ENCODE measurements around the gene NPEPPS. TPM values are rescaled to one million over a fixed set of nuclear protein-coding genes. Genes with fewer than 3 reads are reported as not detected.

The NPEPPS gene
- total and polyA plus RNA-seq, 2 of the 8 experiments (the other 6 are each of a cell fraction or from before 2014, with no cell fraction given), result 53.6 to 118 TPM

DNA sequence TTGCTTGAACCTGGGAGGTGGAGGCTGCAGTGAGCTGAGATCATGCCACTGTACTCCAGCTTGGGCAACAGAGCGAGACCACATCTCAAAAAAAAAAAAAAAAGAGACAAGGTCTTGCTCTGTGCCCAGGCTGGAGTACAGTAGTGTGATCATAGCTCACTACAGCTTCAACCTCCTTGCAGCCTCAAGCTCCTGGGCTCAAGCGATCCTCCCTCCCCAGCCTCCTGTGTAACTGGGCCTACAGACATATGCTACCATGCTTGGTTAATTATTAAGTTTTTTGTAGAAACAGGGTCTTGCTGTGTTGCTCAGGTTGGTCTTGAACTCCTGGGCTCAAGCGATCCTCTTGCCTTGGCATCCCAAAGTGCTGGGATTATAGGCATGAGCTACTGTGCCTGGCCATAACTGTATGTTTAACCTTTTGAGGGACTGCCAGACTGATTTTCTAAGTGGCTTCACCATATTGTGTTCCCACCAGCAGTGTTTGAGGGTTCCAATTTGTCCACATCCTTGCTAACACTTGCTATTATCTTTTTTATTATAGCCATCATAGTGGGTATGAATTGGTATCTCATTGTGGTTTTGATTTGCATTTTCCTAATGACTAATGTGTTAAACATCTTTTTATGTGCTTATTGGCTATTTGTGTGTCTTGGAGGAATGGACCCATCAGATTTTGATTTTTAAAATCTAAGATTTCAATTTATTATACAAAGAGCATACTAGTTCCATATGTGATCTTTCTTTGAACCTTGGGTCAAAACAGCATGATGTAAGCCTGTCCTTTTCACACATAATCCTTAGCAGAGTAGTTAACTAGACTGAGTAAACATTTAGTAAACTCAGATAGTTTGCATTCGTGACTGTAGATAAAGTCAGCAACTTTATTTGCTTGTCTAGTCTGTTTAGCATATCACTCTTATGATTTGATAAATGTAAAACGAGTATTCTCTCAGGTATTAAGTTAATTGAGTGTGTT lies 80.8 kb downstream of the NPEPPS start (continued):
- TF ChIP-seq, protein P1, sequence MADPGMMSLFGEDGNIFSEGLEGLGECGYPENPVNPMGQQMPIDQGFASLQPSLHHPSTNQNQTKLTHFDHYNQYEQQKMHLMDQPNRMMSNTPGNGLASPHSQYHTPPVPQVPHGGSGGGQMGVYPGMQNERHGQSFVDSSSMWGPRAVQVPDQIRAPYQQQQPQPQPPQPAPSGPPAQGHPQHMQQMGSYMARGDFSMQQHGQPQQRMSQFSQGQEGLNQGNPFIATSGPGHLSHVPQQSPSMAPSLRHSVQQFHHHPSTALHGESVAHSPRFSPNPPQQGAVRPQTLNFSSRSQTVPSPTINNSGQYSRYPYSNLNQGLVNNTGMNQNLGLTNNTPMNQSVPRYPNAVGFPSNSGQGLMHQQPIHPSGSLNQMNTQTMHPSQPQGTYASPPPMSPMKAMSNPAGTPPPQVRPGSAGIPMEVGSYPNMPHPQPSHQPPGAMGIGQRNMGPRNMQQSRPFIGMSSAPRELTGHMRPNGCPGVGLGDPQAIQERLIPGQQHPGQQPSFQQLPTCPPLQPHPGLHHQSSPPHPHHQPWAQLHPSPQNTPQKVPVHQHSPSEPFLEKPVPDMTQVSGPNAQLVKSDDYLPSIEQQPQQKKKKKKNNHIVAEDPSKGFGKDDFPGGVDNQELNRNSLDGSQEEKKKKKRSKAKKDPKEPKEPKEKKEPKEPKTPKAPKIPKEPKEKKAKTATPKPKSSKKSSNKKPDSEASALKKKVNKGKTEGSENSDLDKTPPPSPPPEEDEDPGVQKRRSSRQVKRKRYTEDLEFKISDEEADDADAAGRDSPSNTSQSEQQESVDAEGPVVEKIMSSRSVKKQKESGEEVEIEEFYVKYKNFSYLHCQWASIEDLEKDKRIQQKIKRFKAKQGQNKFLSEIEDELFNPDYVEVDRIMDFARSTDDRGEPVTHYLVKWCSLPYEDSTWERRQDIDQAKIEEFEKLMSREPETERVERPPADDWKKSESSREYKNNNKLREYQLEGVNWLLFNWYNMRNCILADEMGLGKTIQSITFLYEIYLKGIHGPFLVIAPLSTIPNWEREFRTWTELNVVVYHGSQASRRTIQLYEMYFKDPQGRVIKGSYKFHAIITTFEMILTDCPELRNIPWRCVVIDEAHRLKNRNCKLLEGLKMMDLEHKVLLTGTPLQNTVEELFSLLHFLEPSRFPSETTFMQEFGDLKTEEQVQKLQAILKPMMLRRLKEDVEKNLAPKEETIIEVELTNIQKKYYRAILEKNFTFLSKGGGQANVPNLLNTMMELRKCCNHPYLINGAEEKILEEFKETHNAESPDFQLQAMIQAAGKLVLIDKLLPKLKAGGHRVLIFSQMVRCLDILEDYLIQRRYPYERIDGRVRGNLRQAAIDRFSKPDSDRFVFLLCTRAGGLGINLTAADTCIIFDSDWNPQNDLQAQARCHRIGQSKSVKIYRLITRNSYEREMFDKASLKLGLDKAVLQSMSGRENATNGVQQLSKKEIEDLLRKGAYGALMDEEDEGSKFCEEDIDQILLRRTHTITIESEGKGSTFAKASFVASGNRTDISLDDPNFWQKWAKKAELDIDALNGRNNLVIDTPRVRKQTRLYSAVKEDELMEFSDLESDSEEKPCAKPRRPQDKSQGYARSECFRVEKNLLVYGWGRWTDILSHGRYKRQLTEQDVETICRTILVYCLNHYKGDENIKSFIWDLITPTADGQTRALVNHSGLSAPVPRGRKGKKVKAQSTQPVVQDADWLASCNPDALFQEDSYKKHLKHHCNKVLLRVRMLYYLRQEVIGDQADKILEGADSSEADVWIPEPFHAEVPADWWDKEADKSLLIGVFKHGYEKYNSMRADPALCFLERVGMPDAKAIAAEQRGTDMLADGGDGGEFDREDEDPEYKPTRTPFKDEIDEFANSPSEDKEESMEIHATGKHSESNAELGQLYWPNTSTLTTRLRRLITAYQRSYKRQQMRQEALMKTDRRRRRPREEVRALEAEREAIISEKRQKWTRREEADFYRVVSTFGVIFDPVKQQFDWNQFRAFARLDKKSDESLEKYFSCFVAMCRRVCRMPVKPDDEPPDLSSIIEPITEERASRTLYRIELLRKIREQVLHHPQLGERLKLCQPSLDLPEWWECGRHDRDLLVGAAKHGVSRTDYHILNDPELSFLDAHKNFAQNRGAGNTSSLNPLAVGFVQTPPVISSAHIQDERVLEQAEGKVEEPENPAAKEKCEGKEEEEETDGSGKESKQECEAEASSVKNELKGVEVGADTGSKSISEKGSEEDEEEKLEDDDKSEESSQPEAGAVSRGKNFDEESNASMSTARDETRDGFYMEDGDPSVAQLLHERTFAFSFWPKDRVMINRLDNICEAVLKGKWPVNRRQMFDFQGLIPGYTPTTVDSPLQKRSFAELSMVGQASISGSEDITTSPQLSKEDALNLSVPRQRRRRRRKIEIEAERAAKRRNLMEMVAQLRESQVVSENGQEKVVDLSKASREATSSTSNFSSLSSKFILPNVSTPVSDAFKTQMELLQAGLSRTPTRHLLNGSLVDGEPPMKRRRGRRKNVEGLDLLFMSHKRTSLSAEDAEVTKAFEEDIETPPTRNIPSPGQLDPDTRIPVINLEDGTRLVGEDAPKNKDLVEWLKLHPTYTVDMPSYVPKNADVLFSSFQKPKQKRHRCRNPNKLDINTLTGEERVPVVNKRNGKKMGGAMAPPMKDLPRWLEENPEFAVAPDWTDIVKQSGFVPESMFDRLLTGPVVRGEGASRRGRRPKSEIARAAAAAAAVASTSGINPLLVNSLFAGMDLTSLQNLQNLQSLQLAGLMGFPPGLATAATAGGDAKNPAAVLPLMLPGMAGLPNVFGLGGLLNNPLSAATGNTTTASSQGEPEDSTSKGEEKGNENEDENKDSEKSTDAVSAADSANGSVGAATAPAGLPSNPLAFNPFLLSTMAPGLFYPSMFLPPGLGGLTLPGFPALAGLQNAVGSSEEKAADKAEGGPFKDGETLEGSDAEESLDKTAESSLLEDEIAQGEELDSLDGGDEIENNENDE (IDR thresholded peaks at IDR 0.05; ENCODE audit: insufficient replicate concordance, low read length), result no peak
- TF ChIP-seq KDM1A (IDR thresholded peaks at IDR 0.05; ENCODE audit: borderline replicate concordance, low read length) (no peak), SUZ12 (IDR thresholded peaks at IDR 0.05; ENCODE audit: low read length) (no peak), NRF1 (IDR thresholded peaks at IDR 0.05; ENCODE audit: low read depth, low read length) (no peak), POLR2AphosphoS5 (IDR thresholded peaks at IDR 0.05; ENCODE audit: low read depth, low read length) (no peak), SRF (IDR thresholded peaks at IDR 0.05; ENCODE audit: low read depth, low read length) (no peak), CHD2 (IDR thresholded peaks at IDR 0.05; ENCODE audit: low read length) (no peak), RXRA (IDR thresholded peaks at IDR 0.05; ENCODE audit: insufficient read depth, low read depth, low read length) (no peak)
- TF ChIP-seq, protein P2, sequence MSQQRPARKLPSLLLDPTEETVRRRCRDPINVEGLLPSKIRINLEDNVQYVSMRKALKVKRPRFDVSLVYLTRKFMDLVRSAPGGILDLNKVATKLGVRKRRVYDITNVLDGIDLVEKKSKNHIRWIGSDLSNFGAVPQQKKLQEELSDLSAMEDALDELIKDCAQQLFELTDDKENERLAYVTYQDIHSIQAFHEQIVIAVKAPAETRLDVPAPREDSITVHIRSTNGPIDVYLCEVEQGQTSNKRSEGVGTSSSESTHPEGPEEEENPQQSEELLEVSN (IDR thresholded peaks at IDR 0.05), result no peak

All from H1 (cell line).